Upper lobe of left lung (tissue), 6 donors: Measurements from ENCODE around the gene GUK1. TPM values are rescaled to one million over a fixed set of nuclear protein-coding genes. Genes with fewer than 3 reads are reported as not detected.

Source experiments
- ATAC-seq, 2 donors: fragments of 200-7000 bp; cut with Tn5 transposase; one replicate each; pipeline ENCODE4 v1.9.1; 2022; ENCODE audit warnings: mild to moderate bottlenecking in 2 of 2, moderate library complexity in 2 of 2; ENCODE audit not compliant: low FRiP score in 2 of 2
- DNase-seq, 2 donors: peaks; one replicate each; pipeline ENCODE4 v3.0.0-alpha.2; 2019 to 2020
- H3K27ac ChIP-seq, 4 donors: fragments of 200-600 bp; sonication (generic); one replicate each; pipeline ENCODE4 v1.5.1; 2016 to 2019
- H3K27me3 ChIP-seq, 4 donors: fragments of 200-600 bp; sonication (generic); one replicate each; pipeline ENCODE4 v1.5.1; 2017 to 2019
- H3K36me3 ChIP-seq, 4 donors: fragments of 200-600 bp; sonication (generic); one replicate each; pipeline ENCODE4 v1.5.1; 2016 to 2019
- H3K4me1 ChIP-seq, 4 donors: fragments of 200-600 bp; sonication (generic); one replicate each; pipeline ENCODE4 v1.5.1; 2018 to 2019
- H3K4me3 ChIP-seq, 4 donors: fragments of 200-600 bp; sonication (generic); one replicate each; pipeline ENCODE4 v1.5.1; 2017 to 2019; ENCODE audit warnings: mild to moderate bottlenecking in 2 of 4, moderate library complexity in 1 of 4
- H3K9me3 ChIP-seq, 4 donors: fragments of 200-600 bp; sonication (generic); one replicate each; pipeline ENCODE4 v1.5.1; 2018 to 2019
- EP300 ChIP-seq, 4 donors: sonication (generic); formaldehyde crosslinking; IDR thresholded peaks; one replicate each; pipeline ENCODE4 v1.5.1; 2017; ENCODE audit warnings: antibody characterized with exemption in 4 of 4, control low read depth in 2 of 4
- POLR2A ChIP-seq, 4 donors: fragments of 450-650 bp; IDR thresholded peaks; one replicate each; pipeline ENCODE4 v1.5.1; 2016 to 2017; ENCODE audit warnings: antibody characterized with exemption in 4 of 4, mild to moderate bottlenecking in 2 of 4
- POLR2AphosphoS5 ChIP-seq, 2 donors: sonication (generic); formaldehyde crosslinking; IDR thresholded peaks; one replicate each; pipeline ENCODE4 v1.5.1; 2017; ENCODE audit warnings: antibody characterized with exemption in 2 of 2
- WGBS, 2 donors: methylation state at CpG; one replicate each; pipeline ENCODE4 v1.1.5; 2017 to 2018; 5-methylcytosine and 5-hydroxymethylcytosine counted together
- total RNA-seq, 6 donors: library from RNA; depleted of rRNA in 4 of 6; stranded (reverse); fragments of >200 nt in 4 of 6; gene quantifications; one replicate each; pipeline versions ENCODE4 v1.1.0 to v1.2.1, GENCODE V29; 2016 to 2021
- TF ChIP-seq, protein P1 (sequence below), 6 experiments: fragments of 450-650 bp in 4 of 6; fragments of 200-600 bp in 2 of 6; sonication (generic) in 2 of 6; IDR thresholded peaks; one replicate each; pipeline ENCODE4 v1.5.1; 2016 to 2019; ENCODE audit warnings: antibody characterized with exemption in 6 of 6
- donor health status: DM: no; HTN: no; CAD: no; lungs with moderate emphysema.
- donor health status: DM: no; HTN: yes; CAD: no; lungs with severe emphysema.

GUK1 gene
- total RNA-seq, 6 donors from 2014 or later, result 198 to 385 (median 269) TPM

GRCh38 chr1:228156941-228157728 lies 17.1 kb downstream of the GUK1 start:
- Histone ChIP-seq H3K27me3 (no peaks in the 10 kb centered on the region), H3K9me3 (no peaks in the 10 kb centered on the region), H3K27ac (no peak overlapping the region), H3K36me3 (peaks cover 0 to 4% (median 0%) of the 10 kb centered on the region in 4 donors), H3K4me1 (peaks cover 13 to 36% (median 23%) of the 10 kb centered on the region in 4 donors), H3K4me3 (no peak overlapping the region)
- 62 to 86% methylated on average over 11 to 24 of the region's 24 CpGs for WGBS, 2 donors
- TF ChIP-seq, protein P1, sequence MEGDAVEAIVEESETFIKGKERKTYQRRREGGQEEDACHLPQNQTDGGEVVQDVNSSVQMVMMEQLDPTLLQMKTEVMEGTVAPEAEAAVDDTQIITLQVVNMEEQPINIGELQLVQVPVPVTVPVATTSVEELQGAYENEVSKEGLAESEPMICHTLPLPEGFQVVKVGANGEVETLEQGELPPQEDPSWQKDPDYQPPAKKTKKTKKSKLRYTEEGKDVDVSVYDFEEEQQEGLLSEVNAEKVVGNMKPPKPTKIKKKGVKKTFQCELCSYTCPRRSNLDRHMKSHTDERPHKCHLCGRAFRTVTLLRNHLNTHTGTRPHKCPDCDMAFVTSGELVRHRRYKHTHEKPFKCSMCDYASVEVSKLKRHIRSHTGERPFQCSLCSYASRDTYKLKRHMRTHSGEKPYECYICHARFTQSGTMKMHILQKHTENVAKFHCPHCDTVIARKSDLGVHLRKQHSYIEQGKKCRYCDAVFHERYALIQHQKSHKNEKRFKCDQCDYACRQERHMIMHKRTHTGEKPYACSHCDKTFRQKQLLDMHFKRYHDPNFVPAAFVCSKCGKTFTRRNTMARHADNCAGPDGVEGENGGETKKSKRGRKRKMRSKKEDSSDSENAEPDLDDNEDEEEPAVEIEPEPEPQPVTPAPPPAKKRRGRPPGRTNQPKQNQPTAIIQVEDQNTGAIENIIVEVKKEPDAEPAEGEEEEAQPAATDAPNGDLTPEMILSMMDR (IDR thresholded peaks at IDR 0.05), result no peak
- TF ChIP-seq POLR2A (IDR thresholded peaks at IDR 0.05) (no peak), POLR2AphosphoS5 (IDR thresholded peaks at IDR 0.05) (no peak), EP300 (IDR thresholded peaks at IDR 0.05) (no peak)
- DNase-seq, result peak in 1 of 2 donors; percentile 54
- no peak for ATAC-seq

GRCh38 chr1:228157729-228158126 lies 17.6 kb downstream of the GUK1 start:
- Histone ChIP-seq H3K27ac (no peak overlapping the region), H3K36me3 (peaks cover 0 to 4% (median 0%) of the 10 kb centered on the region in 4 donors), H3K4me1 (peaks cover 19 to 38% (median 26%) of the 10 kb centered on the region in 4 donors), H3K27me3 (peaks cover 0 to 5% (median 0%) of the 10 kb centered on the region in 4 donors), H3K4me3 (no peak overlapping the region), H3K9me3 (no peaks in the 10 kb centered on the region)
- WGBS, 2 donors, result 86 to 93% methylated on average over 9 to 35 of the region's 43 CpGs
- no peak for ATAC-seq
- TF ChIP-seq EP300 (IDR thresholded peaks at IDR 0.05) (no peak), POLR2A (IDR thresholded peaks at IDR 0.05) (no peak)
- TF ChIP-seq, protein P1 (IDR thresholded peaks at IDR 0.05), result no peak
- DNase-seq, result peak in 1 of 2 donors; percentile 81

DNA sequence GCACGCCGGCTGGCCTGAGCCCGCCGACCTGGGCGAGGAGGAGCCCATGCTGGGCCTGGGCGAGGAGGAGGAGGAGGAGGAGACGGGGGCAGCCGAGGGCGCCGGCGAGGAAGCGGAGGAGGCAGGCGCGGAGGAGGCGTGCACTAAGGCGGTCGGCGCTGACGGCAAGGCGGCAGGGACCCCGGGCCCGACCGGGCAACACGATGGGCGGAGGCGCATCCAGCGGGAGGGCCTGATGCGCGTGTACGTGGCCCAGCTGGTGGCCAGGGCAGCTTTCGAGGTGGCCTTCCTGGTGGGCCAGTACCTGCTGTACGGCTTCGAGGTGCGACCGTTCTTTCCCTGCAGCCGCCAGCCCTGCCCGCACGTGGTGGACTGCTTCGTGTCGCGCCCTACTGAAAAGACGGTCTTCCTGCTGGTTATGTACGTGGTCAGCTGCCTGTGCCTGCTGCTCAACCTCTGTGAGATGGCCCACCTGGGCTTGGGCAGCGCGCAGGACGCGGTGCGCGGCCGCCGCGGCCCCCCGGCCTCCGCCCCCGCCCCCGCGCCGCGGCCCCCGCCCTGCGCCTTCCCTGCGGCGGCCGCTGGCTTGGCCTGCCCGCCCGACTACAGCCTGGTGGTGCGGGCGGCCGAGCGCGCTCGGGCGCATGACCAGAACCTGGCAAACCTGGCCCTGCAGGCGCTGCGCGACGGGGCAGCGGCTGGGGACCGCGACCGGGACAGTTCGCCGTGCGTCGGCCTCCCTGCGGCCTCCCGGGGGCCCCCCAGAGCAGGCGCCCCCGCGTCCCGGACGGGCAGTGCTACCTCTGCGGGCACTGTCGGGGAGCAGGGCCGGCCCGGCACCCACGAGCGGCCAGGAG lies 18.3 kb downstream of the GUK1 start:
- Histone ChIP-seq H3K9me3 (no peaks in the 10 kb centered on the region), H3K4me1 (peaks cover 23 to 45% (median 32%) of the 10 kb centered on the region in 4 donors), H3K27ac (no peak overlapping the region), H3K27me3 (peaks cover 0 to 7% (median 0%) of the 10 kb centered on the region in 4 donors), H3K36me3 (peaks cover 0 to 4% (median 0%) of the 10 kb centered on the region in 4 donors), H3K4me3 (no peak overlapping the region)
- WGBS, 2 donors, result 80% methylated on average over 45 to 78 of the region's 98 CpGs
- TF ChIP-seq POLR2A (IDR thresholded peaks at IDR 0.05) (no peak), POLR2AphosphoS5 (IDR thresholded peaks at IDR 0.05) (no peak), EP300 (IDR thresholded peaks at IDR 0.05) (no peak)
- TF ChIP-seq, protein P1 (IDR thresholded peaks at IDR 0.05), result no peak
- no peak for ATAC-seq
- peak in 1 of 2 donors; percentile 83 for DNase-seq

GRCh38 chr1:228159008-228159665 lies 19.1 kb downstream of the GUK1 start:
- Histone ChIP-seq H3K4me3 (no peak overlapping the region), H3K36me3 (peaks cover 0 to 4% (median 0%) of the 10 kb centered on the region in 4 donors), H3K9me3 (no peaks in the 10 kb centered on the region), H3K27ac (no peak overlapping the region), H3K27me3 (peaks cover 0 to 7% (median 0%) of the 10 kb centered on the region in 4 donors), H3K4me1 (peaks cover 23 to 51% (median 39%) of the 10 kb centered on the region in 4 donors)
- DNase-seq, result no peak
- ATAC-seq, result no peak
- 85 to 90% methylated on average over 2 to 12 of the region's 14 CpGs for WGBS, 2 donors
- TF ChIP-seq EP300 (IDR thresholded peaks at IDR 0.05) (no peak), POLR2A (IDR thresholded peaks at IDR 0.05) (no peak), POLR2AphosphoS5 (IDR thresholded peaks at IDR 0.05) (no peak)
- TF ChIP-seq, protein P1 (IDR thresholded peaks at IDR 0.05), result no peak
